Islet precursor cell (in vitro differentiated cells): ENCODE measurements around the gene CCDC134.
"Not testable (repeated sequence)": the region's sequence is repeated elsewhere in the genome, so short reads cannot be mapped to it uniquely, and the experiment has no call there.

Experiments
- DNase-seq: peaks from one replicate; pipeline ENCODE4 v3.0.0-alpha.2; 2018

Gene CCDC134

DNA sequence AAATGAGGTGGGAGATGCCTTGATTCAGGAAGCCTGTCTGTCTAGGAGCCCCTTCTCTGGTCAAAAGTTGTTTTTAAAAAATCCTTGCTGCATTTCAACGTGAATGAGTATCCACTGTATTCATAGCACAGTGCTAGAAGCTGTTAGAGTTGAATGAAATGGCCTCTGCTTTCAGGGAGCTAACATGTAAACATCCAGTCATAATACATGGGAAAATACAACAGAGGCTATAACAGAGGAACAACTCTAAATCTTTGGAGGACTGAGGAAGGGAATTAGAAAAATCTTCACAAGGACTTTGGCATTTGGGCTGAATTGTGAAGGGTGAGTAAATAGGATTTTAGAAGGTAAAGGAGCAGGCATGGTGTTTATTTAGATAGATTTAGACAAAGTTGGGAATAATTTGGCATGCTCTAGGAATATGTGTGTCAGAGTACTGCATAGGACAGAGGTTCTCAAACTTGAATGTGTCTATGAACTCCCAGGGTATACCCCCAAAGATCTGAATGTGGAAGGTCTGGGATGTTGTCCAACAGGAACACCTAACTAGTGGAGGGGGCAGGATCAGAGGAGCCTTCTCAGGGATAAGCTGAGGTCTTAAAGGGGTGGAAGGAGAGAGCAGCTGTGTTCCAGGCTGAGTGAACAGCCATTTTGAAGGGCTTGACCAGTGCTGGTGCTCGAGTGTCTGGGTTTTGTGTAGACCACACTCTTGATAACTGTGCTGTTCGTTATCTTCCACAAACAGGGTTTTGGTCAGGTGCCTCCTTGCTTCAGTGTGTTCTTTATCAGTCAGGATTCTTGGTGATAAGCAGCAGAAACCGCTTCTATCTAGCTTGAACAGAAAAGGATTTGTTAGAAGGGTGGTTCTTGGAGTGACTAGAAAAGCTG is 45.1 kb downstream of the CCDC134 start:
- no peak for DNase-seq

DNA sequence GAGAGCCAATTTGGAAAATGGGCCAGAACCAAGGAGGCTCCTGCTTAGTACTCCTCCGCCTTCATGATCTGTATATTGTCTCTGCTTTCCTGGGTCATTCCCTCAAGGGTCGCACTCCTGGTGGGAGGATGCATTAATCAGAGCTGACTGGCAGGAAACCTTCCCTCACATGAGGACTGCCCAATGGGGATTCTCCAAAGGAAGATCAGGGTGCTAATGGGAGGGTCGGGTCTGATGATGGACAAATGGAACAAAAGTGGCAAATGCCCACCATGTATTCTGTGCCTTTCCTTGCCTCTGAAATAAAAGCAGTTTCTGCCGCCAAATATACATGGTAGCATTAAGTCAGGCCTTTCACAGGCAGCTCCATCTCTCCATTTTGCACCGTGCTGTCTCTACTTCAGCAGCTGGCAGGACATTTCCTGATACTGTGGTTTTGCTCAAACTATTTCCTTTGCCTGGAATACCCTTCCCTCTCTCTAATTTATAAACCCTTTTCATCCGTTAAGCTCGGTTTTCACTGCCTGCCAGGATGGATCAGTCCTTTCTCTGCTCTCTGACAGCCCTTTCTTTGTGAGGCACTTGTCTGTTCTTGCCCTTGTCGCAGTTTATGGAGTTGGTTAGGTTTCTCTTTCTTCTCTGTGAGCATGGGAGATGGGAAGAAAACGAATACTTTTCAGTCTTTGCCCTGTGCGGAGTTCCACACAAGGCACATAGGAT is 45.9 kb downstream of the CCDC134 start:
- no peak for DNase-seq

DNA sequence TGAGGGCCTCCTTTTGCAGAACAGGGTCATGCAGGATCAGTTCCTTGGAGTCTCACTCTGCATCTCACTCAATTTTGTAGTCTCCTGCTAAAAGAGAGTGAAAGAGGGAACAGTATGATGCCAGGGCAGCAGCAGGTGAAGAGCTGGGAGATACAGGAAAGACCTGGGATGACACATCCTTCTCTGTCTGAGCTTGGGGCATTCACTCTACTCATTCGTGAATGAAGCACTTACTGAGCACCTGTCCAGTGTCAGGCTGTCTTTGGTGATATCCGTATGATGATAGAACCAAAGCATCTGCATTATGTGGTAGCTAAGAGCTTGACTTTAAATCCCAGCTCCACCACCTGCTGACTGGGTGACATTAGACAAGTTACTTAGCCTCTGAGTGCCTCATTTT is 46.8 kb downstream of the CCDC134 start:
- DNase-seq, result no peak

DNA sequence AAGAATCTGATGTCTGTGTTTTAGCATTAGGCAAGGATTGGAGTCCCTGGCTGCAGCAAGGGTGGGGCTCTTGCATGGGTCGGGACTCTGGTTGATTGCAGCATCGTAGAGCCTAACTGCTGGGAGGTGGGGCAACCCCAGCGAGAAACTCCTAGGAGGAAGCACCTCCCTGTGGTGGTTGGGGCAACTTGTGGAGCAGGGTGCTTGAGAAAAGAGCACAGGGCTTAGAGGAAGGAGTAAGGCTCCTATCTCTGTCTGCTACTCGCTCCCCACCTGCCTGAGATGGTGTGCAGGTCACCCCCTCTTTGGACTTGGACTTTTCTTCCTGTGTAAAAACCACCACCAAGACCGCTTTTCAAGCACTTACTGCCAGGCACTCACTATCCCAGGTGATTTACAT is 48.0 kb downstream of the CCDC134 start:
- peak; percentile 62 for DNase-seq

DNA sequence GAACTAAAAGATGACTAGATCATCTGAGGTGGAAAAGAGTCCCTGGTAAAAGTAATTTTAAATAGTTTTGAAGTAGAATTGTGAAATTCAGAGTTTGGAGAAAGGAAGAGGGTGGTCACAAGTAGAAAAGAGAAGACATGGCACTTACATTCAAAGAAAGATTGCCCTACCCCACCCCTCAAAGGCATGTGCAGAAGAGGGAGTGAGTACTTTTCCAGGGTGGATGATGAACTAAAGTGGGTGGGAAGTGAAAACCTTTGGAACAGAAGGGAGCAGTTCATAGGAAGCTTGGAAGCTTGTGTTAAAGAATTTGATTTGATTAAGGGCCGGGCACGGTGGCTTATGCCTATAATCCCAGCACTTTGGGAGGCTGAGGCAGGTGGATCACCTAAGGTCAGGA is 56.0 kb downstream of the CCDC134 start:
- no peak for DNase-seq

DNA sequence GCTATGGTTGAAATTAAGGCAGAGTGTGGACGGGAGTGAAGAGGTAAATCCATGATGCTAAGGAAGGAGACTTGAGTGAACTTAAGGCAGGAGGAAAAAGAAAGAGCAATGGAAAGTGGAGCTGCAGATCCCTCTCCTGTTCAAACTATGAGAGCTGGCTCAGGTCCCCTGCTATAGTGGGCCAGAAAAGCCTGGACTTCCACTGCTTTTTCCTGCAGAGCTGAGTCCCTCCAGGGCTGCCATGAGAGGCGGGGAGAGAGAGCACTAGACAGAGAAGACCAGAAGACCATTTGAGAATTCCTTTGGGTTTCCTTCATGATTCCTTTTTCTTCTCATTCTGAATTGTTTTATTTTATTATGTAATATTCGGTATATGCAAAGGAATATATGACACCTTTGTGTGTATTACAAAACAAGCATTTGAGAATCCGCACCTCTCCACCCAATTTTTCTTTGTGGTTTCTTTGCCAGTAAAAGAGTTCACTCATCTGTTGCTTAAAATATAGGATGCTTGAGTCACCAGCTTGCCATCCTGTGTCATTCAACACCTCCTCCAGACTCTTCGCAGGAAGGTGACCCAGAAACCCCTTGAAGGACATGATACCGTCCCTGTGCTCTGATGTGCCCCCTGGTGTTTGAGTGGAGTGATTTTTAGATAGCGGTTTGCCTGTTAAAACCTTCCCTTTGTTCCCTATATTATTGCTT is 56.8 kb downstream of the CCDC134 start:
- peak; percentile 88 for DNase-seq

DNA sequence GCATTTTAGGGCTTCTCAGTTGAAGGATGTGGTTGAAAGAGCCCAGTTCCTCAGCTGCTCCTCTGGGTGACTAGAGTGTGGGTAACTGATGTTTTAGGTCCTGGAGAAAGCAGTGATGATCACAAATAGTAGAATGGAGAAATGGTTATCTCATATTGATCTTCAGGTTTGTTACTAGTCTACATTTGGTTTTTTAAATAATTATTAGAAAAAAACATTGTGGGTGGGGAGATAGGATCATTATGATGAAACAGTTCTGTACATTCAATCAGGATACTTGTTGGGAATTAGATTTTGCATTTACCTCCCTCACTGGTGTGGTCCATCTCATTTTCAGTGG is 57.4 kb downstream of the CCDC134 start:
- DNase-seq, result no peak

DNA sequence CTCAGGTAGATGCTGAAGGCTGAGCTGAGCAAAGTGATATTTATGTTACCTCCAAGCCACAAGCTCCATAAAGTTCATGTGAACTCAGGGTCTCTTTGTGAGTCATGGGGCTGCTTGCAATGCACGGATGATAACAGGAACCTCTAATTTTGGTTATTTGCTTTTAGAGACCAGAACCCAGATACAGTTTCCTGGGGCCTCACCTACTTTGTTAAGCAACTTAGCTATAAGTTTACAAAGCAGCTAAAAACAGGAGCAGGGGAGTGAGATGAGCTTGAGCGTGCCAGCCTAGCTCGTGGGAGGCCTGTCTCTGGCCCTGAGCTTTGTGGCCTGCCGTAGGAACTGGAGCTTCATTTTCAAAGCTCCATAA is 61.7 kb downstream of the CCDC134 start:
- no peak for DNase-seq

DNA sequence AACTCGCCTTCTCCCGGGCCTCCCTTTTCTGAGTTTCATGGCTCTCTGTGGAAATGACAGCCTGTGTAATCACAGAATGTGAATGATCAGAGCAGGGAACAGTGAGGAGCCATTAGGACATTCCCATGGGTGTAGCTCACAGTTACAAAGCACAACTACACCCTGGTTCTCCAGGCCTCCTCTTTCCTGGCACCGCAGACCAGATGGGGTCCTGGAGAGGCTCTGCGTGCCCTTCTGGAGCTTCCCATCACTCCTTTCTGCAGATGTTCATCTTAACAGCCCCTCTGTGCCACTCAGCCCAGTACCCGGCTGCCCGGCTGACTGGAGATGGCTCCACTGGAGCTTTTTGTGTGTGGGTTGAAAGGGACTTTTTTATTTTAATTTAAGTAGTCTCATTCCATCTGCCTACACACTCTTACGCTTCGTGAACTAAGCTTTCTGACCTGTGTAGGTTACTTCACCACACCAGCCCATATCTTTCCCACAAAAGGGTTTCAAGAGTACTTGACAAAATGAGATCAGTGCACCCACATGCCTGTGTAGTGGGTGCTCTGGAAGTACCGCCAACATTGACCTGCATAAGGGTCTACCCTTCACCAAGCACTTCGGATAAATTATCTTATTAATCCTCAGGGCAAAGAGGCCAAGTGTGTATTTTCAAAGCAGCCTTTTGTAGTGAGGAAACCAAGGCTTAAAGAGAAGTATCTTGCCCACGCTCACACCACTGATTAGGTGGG is 62.2 kb downstream of the CCDC134 start:
- DNase-seq, result peak; percentile 62

DNA sequence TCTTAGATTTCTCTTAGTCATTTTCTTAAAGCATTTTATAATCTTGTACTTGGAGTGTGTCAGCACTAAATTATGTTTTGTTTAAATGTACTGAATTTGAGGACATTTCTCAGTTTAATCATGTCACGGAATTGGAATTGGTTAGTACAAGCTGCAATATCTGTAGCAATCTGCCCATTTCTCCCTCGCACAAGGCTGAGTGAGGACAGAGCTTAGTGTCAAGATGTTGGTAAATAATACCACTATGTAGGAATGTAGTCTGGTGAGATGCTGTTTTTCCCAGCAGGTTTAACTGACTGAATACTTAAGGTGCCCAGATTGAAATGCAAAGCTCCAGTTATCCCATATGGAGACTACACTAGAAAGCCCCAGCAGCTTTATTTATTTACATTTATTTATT is 63.0 kb downstream of the CCDC134 start:
- peak; percentile 14 for DNase-seq

DNA sequence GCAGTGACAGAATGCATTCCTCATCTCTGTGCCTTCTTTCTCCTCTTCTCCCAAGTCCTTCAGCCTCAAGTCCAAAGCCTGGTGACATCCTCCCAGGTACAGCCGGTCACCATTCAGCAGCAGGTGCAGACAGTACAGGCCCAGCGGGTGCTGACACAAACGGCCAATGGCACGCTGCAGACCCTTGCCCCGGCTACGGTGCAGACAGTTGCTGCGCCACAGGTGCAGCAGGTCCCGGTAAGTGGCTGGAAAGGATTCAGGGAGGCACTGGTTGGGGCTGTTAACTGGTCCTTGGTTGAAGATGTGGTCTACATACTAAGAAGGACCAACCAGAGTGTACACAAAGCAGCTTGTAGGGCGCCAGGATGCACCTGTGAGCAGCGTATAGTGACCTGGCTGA is 68.1 kb downstream of the CCDC134 start:
- DNase-seq, result no peak

DNA sequence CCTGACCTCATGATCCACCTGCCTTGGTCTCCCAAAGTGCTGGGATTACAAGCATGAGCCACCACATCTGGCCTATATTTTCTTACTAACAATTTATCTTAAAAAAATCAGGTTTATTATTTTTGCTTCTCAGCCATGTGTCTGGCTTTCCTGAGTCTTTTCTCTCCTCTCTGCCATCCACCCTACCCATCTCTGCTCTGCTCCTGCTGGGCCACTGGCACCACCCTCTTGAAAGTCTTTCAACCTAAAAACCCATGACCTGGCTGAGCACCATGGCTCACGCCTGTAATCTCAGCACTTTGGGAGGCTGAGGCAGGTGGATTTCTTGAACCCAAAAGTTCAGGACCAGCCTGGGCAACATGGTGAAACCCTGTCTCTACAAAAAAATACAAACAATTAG is 69.6 kb downstream of the CCDC134 start:
- DNase-seq, result not testable (repeated sequence)

DNA sequence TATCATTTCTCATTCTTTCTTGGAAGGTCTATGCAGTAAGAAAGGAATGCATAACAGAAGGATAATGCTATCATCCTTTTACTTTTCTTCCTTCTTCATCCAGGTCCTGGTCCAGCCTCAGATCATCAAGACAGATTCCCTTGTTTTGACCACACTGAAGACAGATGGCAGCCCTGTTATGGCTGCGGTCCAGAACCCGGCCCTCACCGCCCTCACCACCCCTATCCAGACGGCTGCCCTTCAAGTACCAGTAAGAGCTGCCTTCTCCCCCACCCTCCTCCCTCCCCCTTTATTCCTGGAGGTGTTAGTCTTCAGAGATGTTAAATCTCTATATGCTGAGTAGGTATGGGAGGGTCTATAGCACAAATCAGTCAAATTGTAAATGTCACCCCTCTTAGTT is 70.3 kb downstream of the CCDC134 start:
- DNase-seq, result peak; percentile 14

DNA sequence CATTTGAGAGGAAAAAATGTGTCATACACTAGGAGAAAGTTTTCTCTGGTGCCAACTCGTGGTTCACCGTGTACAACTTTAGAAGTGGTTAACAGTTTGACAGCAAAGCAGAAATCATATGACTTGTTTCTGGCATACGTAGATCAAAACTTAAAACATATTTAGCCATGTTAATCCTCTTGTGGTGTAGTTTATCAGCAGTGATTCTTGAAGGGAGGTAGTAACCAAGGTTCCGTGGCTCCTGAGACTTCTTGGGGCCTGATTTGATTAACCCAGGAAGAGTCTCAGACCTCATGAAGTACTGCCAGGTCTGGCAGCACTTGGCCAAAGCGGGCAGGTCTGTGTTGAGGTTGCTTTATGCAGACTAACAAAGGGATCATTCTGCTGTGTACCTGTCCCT is 72.9 kb downstream of the CCDC134 start:
- no peak for DNase-seq

DNA sequence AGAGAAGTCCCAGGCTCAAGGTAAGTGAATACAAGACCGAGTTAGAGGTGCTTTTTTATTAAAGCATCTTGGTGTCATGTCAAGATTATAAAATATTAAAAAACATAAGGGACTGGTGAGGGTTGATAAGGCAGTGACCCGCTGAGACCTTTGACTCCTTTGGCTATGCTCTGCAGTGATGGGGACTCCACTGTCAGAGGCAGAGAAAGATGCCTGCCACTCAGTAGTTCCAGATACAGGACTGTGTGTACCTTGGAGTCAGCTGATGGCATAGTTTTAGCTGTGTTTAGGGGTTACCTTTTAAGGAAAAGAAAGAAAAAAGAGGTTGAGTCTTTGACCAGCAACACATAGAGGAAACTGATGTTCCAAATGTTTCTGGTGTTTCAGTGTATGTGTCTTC is 73.6 kb downstream of the CCDC134 start:
- DNase-seq, result no peak

DNA sequence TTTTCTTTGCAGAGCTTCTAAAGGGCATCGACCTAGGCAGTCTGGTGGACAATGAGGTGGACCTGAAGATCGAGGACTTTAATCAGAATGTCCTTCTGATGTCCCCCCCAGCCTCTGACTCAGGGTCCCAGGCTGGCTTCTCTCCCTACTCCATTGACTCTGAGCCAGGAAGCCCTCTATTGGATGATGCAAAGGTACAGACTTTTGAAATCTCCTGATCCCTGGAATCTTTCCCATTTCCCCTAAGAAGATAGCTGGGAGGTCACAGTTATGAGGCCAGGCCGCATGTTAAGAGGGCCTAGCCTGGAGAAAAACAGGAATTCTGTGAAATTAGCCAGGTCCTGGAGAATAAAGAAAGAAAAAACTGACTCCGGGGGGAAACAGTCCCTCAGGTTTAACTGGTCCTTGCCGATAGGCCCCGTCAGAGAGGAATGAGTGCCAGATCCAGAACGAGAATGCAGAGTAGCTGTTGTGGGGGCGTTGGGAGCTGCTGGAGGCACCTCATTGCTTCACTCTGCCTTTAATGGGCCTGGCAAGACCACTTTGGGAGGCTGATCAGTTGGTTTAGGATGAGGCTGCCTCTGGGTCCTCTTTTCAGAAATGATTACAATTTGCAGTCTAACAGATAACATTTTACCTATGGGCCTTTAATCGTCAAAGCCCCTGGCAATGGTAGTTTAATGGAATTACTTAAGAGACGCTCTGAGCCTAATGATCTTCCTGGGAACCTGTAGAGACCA is 75.2 kb downstream of the CCDC134 start:
- no peak for DNase-seq
